ENCODE results near the gene AGAP1. TPM values are rescaled to one million over a fixed set of nuclear protein-coding genes. Genes with fewer than 3 reads are reported as not detected.

The AGAP1 gene
- total RNA-seq, 1 donor, result 18.5 TPM

- no peak overlapping the region for H3K4me3 ChIP-seq (ENCODE audit: insufficient read depth, low read length)
- H3K4me2 ChIP-seq (ENCODE audit: insufficient read depth, low read length), result no peak overlapping the region
- H3K9me3 ChIP-seq (ENCODE audit: low read depth, low read length), result no peaks in the 10 kb centered on the region
- no peaks in the 10 kb centered on the region for H3K36me3 ChIP-seq (ENCODE audit: insufficient read depth, low read length)
- no peak for TF ChIP-seq CTCF (IDR thresholded peaks at IDR 0.05; ENCODE audit: extremely low read depth, low read depth, low read length)
- H3K27ac ChIP-seq (ENCODE audit: low read depth, low read length), result no peak overlapping the region
- H4K20me1 ChIP-seq (ENCODE audit: insufficient read depth, low read length), result peaks cover 47% of the 10 kb centered on the region
- H2AFZ ChIP-seq (ENCODE audit: low read length), result no peak overlapping the region
- peaks cover 7% of the 10 kb centered on the region for H3K4me1 ChIP-seq (ENCODE audit: insufficient read depth, low read length)
- DNase-seq (ENCODE audit: insufficient read length, low spot score, missing footprints), result no peak
- H3K79me2 ChIP-seq (ENCODE audit: insufficient read depth, low read length), result peaks cover 67% of the 10 kb centered on the region
- no peaks in the 10 kb centered on the region for H3K27me3 ChIP-seq (ENCODE audit: insufficient read depth, low read length)
These were observed 207.6 kb downstream of the AGAP1 start for GRCh38 chr2:235701206-235701981.

DNA sequence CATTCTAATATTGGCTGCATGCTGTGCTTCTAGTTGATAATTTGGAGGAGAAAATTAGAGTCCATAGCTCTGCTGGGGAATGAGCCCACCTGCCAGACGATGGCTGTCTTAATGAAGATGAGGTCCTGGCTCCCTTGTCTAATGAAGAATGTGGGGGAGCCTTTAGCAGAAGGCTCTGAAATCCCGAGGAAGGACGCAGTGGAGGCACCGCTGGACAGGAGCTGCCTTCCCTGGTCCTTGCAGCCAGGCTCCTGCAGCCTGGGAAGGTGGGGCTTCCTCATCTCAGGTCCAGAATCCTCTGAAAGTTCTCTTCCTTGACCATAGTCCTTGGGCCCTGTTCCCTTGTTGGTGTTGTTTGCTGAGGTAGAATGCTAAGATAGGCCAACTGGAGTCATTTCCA is 208.3 kb downstream of the AGAP1 start:
- Histone ChIP-seq H3K4me2 (ENCODE audit: insufficient read depth, low read length) (no peak overlapping the region), H4K20me1 (ENCODE audit: insufficient read depth, low read length) (peaks cover 49% of the 10 kb centered on the region), H3K27ac (ENCODE audit: low read depth, low read length) (peak overlapping the region; percentile 67)

DNA sequence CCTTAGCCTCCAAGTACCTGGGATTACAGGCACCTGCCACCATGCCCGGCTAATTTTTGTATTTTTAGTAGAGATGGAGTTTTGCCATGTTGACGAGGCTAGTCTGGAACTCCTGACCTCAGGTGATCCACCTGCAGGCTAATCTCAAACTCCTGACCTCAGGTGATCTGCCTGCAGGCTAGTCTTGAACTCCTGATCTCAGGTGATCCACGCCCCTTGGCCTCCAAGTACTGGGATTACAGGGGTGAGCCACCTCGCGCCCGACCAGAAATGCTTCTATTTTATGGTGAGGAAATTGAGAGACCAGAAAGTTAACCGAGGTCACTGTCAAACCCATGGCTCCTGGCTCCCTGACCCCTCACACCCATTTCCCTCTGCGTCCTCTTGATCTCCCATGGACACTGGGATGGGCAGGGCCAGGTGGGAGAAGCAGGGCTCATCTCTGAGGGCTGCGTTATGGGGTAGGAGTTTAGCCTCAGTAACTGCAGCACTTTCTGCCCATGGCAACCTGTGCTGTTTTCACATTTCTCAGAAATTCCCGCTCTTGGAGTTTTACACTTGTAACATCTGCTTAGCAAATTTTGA is 210.0 kb downstream of the AGAP1 start:
- H4K20me1 ChIP-seq (ENCODE audit: insufficient read depth, low read length), result peaks cover 50% of the 10 kb centered on the region
- no peak overlapping the region for H3K27ac ChIP-seq (ENCODE audit: low read depth, low read length)
- no peak overlapping the region for H3K4me2 ChIP-seq (ENCODE audit: insufficient read depth, low read length)
- no peak overlapping the region for H3K4me3 ChIP-seq (ENCODE audit: insufficient read depth, low read length)
- no peaks in the 10 kb centered on the region for H3K9me3 ChIP-seq (ENCODE audit: low read depth, low read length)
- no peak for DNase-seq (ENCODE audit: insufficient read length, low spot score, missing footprints)
- peaks cover 70% of the 10 kb centered on the region for H3K79me2 ChIP-seq (ENCODE audit: insufficient read depth, low read length)
- peaks cover 7% of the 10 kb centered on the region for H3K4me1 ChIP-seq (ENCODE audit: insufficient read depth, low read length)
- H3K27me3 ChIP-seq (ENCODE audit: insufficient read depth, low read length), result no peaks in the 10 kb centered on the region
- no peaks in the 10 kb centered on the region for H3K36me3 ChIP-seq (ENCODE audit: insufficient read depth, low read length)
- TF ChIP-seq CTCF (IDR thresholded peaks at IDR 0.05; ENCODE audit: extremely low read depth, low read depth, low read length), result no peak
- H2AFZ ChIP-seq (ENCODE audit: low read length), result no peak overlapping the region

More for the DNA sequence above, 208.3 kb downstream of the AGAP1 start:
- DNase-seq (ENCODE audit: insufficient read length, low spot score, missing footprints), result no peak
- Histone ChIP-seq H3K79me2 (ENCODE audit: insufficient read depth, low read length) (peaks cover 67% of the 10 kb centered on the region), H3K4me1 (ENCODE audit: insufficient read depth, low read length) (peaks cover 7% of the 10 kb centered on the region), H3K9me3 (ENCODE audit: low read depth, low read length) (no peaks in the 10 kb centered on the region), H3K27me3 (ENCODE audit: insufficient read depth, low read length) (no peaks in the 10 kb centered on the region), H3K4me3 (ENCODE audit: insufficient read depth, low read length) (no peak overlapping the region), H3K36me3 (ENCODE audit: insufficient read depth, low read length) (no peaks in the 10 kb centered on the region), H2AFZ (ENCODE audit: low read length) (no peak overlapping the region)
- TF ChIP-seq CTCF (IDR thresholded peaks at IDR 0.05; ENCODE audit: extremely low read depth, low read depth, low read length), result no peak

GRCh38 chr2:235705296-235705695 is 211.5 kb downstream of the AGAP1 start:
- no peak overlapping the region for H3K4me2 ChIP-seq (ENCODE audit: insufficient read depth, low read length)
- no peaks in the 10 kb centered on the region for H3K27me3 ChIP-seq (ENCODE audit: insufficient read depth, low read length)
- H3K27ac ChIP-seq (ENCODE audit: low read depth, low read length), result no peak overlapping the region
- no peaks in the 10 kb centered on the region for H3K9me3 ChIP-seq (ENCODE audit: low read depth, low read length)
- H3K36me3 ChIP-seq (ENCODE audit: insufficient read depth, low read length), result no peaks in the 10 kb centered on the region
- no peak overlapping the region for H3K4me3 ChIP-seq (ENCODE audit: insufficient read depth, low read length)
- no peak overlapping the region for H2AFZ ChIP-seq (ENCODE audit: low read length)
- TF ChIP-seq CTCF (IDR thresholded peaks at IDR 0.05; ENCODE audit: extremely low read depth, low read depth, low read length), result no peak
- no peak for DNase-seq (ENCODE audit: insufficient read length, low spot score, missing footprints)
- peaks cover 42% of the 10 kb centered on the region for H4K20me1 ChIP-seq (ENCODE audit: insufficient read depth, low read length)
- H3K79me2 ChIP-seq (ENCODE audit: insufficient read depth, low read length), result peaks cover 60% of the 10 kb centered on the region
- H3K4me1 ChIP-seq (ENCODE audit: insufficient read depth, low read length), result peaks cover 17% of the 10 kb centered on the region
